DMS114 treated with DMSO at 0.1 percent for 48 hours (cell line): Measurements from ENCODE around the gene GPC1.
"Not testable (repeated sequence)": the region's sequence is repeated elsewhere in the genome, so short reads cannot be mapped to it uniquely, and the experiment has no call there.

Source experiments
- DNase-seq: peaks from one replicate; lab custom pipeline; 2025; ENCODE audit not compliant: unreplicated experiment; lab: John Stamatoyannopoulos, UW

Gene GPC1

GRCh38 chr2:240466579-240467148 is 31.2 kb downstream of the GPC1 start:
- DNase-seq, result no peak

GRCh38 chr2:240467149-240467642 is 31.7 kb downstream of the GPC1 start:
- no peak for DNase-seq

DNA sequence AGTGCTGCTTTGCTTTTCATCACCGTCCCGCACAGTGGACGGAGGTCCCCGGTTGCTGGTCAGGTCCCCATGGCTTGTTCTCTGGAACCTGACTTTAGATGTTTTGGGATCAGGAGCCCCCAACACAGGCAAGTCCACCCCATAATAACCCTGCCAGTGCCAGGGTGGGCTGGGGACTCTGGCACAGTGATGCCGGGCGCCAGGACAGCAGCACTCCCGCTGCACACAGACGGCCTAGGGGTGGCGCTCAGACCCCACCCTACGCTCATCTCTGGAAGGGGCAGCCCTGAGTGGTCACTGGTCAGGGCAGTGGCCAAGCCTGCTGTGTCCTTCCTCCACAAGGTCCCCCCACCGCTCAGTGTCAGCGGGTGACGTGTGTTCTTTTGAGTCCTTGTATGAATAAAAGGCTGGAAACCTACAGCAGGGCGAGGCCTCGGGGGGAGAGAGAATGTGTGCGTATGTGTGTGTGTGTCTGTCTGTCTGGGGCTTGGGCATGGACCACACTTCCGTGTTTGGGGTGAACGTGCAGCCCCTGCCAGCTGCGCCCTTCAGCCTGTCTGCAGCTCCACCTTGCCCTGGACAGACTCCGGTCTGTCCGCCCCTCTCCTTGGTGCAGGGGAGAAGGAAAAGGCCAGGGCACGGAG is 32.3 kb downstream of the GPC1 start:
- no peak for DNase-seq

DNA sequence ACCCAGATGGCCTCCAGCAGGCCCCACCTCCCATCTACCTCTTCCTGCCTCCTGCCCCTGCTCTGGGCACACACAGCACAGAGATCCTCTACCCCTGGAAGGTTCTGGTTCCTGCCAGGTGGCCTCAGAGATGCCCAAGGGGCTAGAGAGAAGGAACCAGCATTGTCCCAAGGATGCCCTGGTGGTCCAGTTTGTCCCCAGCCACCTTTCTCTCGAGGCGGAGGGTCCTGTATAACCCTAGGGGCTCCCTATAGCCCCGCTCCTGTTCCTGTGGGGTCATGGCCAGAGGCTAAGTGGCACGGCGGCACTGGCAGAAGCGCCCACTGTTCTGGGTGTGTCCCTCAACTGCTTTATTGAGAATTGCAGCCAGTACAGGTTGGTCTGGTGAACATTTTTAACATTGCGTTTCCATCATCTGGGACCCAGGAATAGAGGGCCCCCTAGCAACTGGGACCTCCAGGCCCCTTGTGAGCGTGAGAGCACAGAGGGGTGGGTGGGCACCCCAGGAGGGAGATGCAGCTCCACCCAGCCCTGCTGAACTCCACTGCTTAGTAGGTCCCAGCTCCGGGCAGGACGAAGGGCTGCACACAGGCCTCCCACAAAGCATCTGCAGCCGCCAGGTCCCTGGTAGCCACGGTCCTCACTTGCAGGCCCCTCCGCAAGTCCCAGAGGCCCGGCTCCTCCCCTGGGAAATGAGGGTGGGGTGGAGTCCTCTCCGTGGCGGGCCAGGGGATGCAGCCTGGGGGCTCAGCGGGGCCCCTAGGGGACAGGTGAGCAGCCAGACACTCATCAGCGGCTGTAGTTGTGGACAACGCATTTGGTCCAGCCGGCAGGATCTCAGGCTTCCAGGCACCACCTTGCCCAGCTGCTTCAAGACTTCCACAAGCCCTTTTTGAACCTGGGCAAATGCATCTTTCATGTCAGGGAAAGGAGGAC is 33.1 kb downstream of the GPC1 start:
- DNase-seq, result no peak

DNA sequence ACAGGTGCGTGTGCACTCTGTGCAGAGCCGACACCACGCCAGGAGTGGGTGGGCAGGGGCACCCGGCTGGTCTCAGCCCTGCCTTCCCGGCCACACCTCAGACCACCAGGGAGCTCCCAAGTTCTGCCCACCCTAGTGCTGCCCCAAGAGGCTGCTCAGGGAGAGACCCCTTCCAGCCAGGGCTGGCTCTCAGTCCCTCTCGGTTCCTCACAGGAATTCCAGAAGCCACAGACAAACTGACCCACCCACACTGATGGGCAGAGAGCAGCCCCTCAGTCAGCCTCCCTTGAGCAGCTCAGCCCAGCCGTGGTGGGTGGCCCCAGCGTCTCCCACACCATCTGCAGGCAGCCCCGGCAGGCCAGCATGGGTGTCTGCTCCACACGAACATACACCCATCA is 33.8 kb downstream of the GPC1 start:
- DNase-seq, result no peak

DNA sequence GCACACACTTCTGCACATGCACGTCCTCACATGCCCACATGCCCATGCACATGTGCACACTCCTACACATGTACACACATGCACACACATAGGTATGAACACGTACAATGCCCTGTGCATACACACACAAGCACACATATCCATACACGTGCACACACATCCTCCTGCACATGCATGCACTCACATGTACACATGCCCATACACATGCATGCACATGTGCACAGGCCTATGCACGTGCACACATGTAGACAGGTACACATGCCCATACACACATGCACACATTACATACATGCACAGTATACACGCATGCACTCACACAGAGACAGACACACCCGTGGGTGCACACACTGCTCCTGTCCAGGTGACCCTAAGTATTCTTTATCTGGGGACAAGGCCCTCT is 34.3 kb downstream of the GPC1 start:
- DNase-seq, result no peak

- DNase-seq, result no peak
These were observed 36.8 kb downstream of the GPC1 start for GRCh38 chr2:240472078-240472790.

GRCh38 chr2:240473211-240473610 is 37.7 kb downstream of the GPC1 start:
- DNase-seq, result no peak

GRCh38 chr2:240477916-240478315 is 42.5 kb downstream of the GPC1 start:
- DNase-seq, result no peak

DNA sequence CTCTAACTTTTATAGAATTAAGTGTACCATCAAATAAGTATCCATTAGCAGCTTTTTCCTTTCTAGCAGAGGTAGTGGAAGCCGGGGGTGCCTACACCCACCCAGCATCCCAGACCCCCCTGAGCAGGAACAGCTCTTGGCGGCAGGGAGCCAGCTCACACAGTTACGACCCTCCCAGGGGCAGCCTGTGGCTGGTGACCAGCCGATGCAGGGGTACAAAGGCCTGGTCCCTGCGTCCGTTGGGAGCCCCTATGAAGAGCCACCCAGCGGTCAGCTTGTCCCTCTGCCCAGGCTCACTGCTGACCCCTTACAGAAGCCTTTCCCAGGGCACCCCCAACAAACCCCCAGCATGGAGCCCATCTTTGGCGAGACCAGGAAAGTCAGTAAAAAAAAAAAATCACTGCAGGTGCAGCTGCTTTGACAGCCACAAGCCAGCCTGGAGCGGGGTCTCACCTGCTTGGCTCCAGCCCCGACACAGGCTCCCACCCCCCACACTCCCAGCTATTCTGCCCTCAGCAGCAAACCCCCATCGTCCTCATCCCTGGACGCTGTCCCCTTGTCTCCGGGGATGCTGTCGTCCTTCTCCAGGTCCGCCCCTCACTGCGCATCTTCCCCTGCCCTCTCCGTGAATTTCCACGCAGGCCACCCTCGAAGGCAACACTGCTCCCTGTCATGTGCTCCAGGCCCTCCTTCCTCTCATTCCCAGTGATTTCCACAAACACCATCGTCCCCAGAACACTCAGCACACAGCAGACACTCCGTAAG is 43.1 kb downstream of the GPC1 start:
- DNase-seq, result no peak

- no peak for DNase-seq
These were observed 43.6 kb downstream of the GPC1 start for GRCh38 chr2:240479111-240479501.

GRCh38 chr2:240480834-240481623 is 45.6 kb downstream of the GPC1 start:
- DNase-seq, result no peak

GRCh38 chr2:240481720-240482119 is 46.3 kb downstream of the GPC1 start:
- no peak for DNase-seq

GRCh38 chr2:240482141-240482540 is 46.7 kb downstream of the GPC1 start:
- no peak for DNase-seq

GRCh38 chr2:240491483-240491882 is 56.0 kb downstream of the GPC1 start:
- DNase-seq, result no peak

GRCh38 chr2:240494194-240494793 is 58.8 kb downstream of the GPC1 start:
- DNase-seq, result no peak

- DNase-seq, result not testable (repeated sequence)
These were observed 59.5 kb downstream of the GPC1 start for GRCh38 chr2:240494942-240495341.

GRCh38 chr2:240497082-240497481 is 61.6 kb downstream of the GPC1 start:
- DNase-seq, result not testable (repeated sequence)
